HG03045 (cell line): Measurements from ENCODE around the gene DNAJA1.
"Not testable (repeated sequence)": the region's sequence is repeated elsewhere in the genome, so short reads cannot be mapped to it uniquely, and the experiment has no call there.

Experiments
- ATAC-seq: cut with Tn5 transposase; IDR thresholded peaks from one replicate; pipeline ENCODE4 v1.9.1; 2021; ENCODE audit warnings: mild to moderate bottlenecking, moderate library complexity; ENCODE audit not compliant: unreplicated experiment

DNAJA1 gene

GRCh38 chr9:33024966-33025571 lies at the start of gene DNAJA1:
Gene DNAJA1, plus strand, starts transcription at chr9:33025273. Its CDS starts 1,212 bp downstream, at chr9:33026485.
- ATAC-seq = peak; percentile 89

GRCh38 chr9:32978051-32978450 lies 47.0 kb upstream of the DNAJA1 start:
- no peak for ATAC-seq

GRCh38 chr9:32986971-32987370 lies 38.1 kb upstream of the DNAJA1 start:
- ATAC-seq = no peak

- no peak for ATAC-seq
Observed at GRCh38 chr9:32989660-32990059, 35.4 kb upstream of the DNAJA1 start.

- no peak for ATAC-seq
Observed at GRCh38 chr9:32991897-32992594, 33.0 kb upstream of the DNAJA1 start.

- ATAC-seq = no peak
Observed at GRCh38 chr9:32992595-32993238, 32.4 kb upstream of the DNAJA1 start.

- ATAC-seq = not testable (repeated sequence)
Observed at GRCh38 chr9:33000682-33001055, 24.4 kb upstream of the DNAJA1 start.

GRCh38 chr9:33005335-33005734 lies 19.7 kb upstream of the DNAJA1 start:
- ATAC-seq = not testable (repeated sequence)

GRCh38 chr9:33007755-33008154 lies 17.3 kb upstream of the DNAJA1 start:
- ATAC-seq = no peak

GRCh38 chr9:33011831-33012230 lies 13.2 kb upstream of the DNAJA1 start:
- no peak for ATAC-seq

GRCh38 chr9:33012328-33013069 lies 12.6 kb upstream of the DNAJA1 start:
- no peak for ATAC-seq

GRCh38 chr9:33013962-33014664 lies 11.0 kb upstream of the DNAJA1 start:
- ATAC-seq = no peak

GRCh38 chr9:33014665-33015014 lies 10.4 kb upstream of the DNAJA1 start:
- no peak for ATAC-seq

- ATAC-seq = no peak
Observed at GRCh38 chr9:33017283-33018041, 7.6 kb upstream of the DNAJA1 start.

- ATAC-seq = no peak
Observed at GRCh38 chr9:33019797-33020196, 5.3 kb upstream of the DNAJA1 start.

GRCh38 chr9:33022303-33022702 lies 2.8 kb upstream of the DNAJA1 start:
- no peak for ATAC-seq

GRCh38 chr9:33022755-33023154 lies 2.3 kb upstream of the DNAJA1 start:
- ATAC-seq = no peak

- no peak for ATAC-seq
Observed at GRCh38 chr9:33023661-33024060, 1.4 kb upstream of the DNAJA1 start.

GRCh38 chr9:33024126-33024965 lies 727 bp upstream of the DNAJA1 start:
- ATAC-seq = no peak
